Left renal pelvis (tissue), 4 donors: ENCODE results near the gene ABCA7. TPM values are rescaled to one million over a fixed set of nuclear protein-coding genes. Genes with fewer than 3 reads are reported as not detected.

Experiments
- DNase-seq, 4 donors: peaks; one replicate each; pipeline ENCODE4 v3.0.0-alpha.2; 2013; ENCODE audit warnings: low read depth in 4 of 4, low spot score in 3 of 4
- polyA plus RNA-seq, 4 donors: library from polyadenylated mRNA; unstranded; fragments of 120-200 nt; gene quantifications; one replicate each; pipeline ENCODE4 v1.2.1, GENCODE V29; 2013; ENCODE audit not compliant: insufficient read length in 4 of 4

The ABCA7 gene
- polyA plus RNA-seq, 4 donors, result 2.7 to 10.6 (median 7.7) TPM

- DNase-seq, result no peak
Observed at GRCh38 chr19:1003283-1003682, 36.6 kb upstream of the ABCA7 start.

DNA sequence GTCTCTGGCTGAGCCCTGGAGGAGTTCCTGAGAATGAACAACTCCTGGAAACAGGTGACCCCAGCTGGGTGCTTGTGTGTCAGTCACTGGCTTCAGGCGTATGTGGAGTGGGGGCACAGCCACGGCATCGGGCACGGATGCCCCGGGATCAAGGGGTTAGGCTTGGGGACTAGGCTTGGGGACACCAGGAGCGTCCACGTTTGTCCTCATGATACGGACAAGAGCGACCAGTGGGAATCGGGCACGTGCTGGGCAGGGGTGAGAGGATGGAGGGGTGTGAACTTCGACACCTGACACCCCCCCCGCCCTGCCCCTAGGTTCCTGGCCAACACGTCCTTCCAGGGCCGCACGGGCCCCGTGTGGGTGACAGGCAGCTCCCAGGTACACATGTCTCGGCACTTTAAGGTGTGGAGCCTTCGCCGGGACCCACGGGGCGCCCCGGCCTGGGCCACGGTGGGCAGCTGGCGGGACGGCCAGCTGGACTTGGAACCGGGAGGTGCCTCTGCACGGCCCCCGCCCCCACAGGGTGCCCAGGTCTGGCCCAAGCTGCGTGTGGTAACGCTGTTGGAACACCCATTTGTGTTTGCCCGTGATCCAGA is 35.6 kb upstream of the ABCA7 start:
- DNase-seq, result no peak

DNA sequence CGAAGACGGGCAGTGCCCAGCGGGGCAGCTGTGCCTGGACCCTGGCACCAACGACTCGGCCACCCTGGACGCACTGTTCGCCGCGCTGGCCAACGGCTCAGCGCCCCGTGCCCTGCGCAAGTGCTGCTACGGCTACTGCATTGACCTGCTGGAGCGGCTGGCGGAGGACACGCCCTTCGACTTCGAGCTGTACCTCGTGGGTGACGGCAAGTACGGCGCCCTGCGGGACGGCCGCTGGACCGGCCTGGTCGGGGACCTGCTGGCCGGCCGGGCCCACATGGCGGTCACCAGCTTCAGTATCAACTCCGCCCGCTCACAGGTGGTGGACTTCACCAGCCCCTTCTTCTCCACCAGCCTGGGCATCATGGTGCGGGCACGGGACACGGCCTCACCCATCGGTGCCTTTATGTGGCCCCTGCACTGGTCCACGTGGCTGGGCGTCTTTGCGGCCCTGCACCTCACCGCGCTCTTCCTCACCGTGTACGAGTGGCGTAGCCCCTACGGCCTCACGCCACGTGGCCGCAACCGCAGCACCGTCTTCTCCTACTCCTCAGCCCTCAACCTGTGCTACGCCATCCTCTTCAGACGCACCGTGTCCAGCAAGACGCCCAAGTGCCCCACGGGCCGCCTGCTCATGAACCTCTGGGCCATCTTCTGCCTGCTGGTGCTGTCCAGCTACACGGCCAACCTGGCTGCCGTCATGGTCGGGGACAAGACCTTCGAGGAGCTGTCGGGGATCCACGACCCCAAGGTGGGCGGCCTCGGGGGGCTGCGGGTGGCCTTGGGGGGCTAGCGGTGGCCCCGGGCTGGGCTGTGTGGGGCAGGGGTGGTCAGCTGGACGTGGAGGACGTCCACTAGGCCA is 34.9 kb upstream of the ABCA7 start:
- no peak for DNase-seq

- DNase-seq, result no peak
Observed at GRCh38 chr19:1006711-1007398, 33.1 kb upstream of the ABCA7 start.

DNA sequence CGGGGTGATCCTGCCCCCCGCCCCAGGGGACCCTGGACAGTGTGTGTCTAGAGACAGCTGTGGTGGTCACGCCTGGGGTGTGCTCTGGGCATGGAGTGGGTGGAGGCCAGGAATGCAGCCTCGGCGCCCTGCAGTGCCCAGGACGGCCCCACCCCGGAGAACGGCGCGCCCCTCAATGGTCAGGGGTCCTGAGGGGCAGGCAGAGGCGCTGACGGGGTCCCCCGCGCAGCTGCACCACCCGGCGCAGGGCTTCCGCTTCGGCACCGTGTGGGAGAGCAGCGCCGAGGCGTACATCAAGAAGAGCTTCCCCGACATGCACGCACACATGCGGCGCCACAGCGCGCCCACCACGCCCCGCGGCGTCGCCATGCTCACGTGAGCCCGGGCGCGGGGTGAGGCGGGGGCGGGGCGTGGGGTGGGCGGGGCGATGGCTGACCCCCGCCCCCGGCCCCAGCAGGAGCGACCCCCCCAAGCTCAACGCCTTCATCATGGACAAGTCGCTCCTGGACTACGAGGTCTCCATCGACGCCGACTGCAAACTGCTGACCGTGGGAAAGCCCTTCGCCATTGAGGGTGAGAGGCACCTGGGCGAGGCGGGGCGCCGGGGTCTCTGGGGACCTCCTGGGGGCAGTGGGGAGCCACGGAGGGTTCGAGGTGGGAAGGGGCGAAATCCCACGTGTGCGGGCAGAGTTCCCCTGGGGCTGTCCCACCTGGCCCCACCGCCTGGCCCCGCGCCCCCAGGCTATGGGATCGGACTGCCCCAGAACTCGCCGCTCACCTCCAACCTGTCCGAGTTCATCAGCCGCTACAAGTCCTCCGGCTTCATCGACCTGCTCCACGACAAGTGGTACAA is 32.3 kb upstream of the ABCA7 start:
- no peak for DNase-seq

DNA sequence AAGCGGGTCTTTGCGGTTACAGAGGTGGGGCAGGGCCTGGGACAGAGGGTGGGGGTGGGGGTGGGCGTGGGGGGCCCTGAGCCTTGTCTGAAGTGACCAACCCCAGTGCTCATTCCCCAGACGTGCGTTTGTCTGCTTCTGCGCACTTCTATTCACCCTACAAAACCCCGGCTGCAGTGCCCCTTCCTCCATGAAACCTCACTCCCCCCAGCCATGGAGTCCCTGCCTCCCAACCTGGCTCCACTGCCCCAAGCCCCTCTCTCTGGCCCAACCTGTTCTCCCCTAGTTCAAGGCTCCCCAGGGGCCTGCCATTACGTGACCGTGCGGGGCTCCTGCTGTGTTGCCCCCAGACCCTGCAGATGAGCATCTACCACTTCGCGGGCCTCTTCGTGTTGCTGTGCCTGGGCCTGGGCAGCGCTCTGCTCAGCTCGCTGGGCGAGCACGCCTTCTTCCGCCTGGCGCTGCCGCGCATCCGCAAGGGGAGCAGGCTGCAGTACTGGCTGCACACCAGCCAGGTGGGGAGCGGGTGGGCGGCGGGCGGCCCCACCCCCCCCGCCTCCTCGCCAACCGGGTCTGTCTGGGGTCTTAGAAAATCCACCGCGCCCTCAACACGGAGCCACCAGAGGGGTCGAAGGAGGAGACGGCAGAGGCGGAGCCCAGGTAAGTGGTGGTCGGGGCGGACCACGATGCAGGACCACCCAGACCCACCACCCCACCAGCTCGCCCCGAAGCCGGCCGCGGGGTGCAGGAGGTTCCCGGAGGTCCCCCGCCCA is 31.5 kb upstream of the ABCA7 start:
- DNase-seq, result no peak

DNA sequence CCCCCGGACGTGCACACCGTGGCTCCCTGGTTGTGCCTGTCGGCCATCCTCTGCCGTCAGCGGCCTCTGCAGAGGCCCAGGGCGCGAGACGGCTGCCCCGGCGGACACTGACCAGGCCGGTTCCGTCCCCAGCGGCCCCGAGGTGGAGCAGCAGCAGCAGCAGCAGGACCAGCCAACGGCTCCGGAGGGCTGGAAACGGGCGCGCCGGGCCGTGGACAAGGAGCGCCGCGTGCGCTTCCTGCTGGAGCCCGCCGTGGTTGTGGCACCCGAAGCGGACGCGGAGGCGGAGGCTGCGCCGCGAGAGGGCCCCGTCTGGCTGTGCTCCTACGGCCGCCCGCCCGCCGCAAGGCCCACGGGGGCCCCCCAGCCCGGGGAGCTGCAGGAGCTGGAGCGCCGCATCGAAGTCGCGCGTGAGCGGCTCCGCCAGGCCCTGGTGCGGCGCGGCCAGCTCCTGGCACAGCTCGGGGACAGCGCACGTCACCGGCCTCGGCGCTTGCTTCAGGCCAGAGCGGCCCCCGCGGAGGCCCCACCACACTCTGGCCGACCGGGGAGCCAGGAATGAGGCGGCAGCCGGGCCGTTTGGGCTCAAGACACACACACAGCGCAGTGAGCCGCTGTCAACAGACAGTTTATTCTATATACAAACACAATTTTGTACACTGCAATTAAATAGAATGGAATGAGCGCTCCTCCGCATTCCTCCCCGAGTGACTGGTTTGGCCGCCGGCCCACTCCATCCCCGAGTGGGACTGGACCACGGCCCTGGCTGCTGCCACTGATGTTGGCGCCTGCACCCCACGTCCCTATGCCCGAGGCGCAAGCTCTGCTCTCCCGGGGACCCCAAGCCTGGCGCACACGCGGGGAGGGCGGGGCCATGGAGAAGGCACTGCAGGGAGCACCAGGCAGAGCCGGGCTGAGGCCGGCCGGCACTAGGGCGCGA is 30.6 kb upstream of the ABCA7 start:
- DNase-seq, result no peak

DNA sequence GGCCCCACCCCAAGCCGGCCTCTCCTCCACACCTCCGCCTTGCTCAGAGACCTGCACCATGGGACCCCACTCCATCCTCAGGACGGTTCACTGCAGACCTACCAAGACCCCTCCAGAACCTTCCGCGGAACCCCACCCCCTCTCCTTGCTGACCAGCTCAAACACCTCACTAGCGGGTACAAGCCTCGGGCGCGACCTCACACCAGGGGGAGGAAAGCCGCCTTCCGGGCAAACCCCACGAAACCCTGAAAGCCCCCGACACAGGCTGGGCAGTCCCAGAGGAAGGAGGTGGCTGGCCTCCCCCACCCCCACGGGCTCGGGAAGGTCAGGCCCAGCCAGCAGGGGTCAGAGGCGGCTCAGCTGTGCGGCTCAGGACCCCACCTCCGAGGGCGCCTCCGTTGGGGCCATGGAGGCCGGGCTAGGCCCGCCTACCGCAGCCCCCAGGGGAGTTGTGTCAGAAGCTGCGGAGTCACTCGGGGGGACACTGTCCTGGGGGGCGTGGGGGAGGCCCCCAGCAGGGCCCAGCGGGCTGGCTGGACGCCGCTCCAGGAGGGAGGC is 29.8 kb upstream of the ABCA7 start:
- no peak for DNase-seq

GRCh38 chr19:1010586-1011510 is 29.1 kb upstream of the ABCA7 start:
- DNase-seq, result no peak

DNA sequence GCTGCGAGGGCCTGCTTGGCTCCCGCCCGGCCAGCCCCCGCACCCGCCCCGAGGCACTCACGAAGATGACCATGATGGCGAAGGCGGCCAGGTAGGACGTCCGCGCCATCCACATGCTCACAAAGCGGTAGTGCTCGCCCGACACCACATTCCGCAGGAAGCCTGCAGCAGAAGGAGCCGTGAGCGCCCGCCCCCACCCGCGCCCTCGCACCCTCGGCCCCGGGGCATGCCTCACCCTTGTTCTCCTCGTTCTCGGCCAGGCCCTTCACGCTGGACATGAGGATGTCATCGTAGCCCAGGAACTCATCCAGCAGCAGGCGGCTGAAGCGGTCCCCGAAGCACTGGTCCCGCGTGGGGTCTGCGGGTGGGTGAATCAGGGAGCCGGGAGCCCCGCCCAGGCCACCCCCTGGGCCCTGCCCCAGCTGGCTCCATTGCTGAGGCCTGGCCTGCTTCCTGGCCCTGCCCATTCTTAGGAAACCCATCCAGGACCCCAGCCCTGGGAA is 28.0 kb upstream of the ABCA7 start:
- no peak for DNase-seq

- no peak for DNase-seq
Observed at GRCh38 chr19:1012334-1012733, 27.6 kb upstream of the ABCA7 start.

DNA sequence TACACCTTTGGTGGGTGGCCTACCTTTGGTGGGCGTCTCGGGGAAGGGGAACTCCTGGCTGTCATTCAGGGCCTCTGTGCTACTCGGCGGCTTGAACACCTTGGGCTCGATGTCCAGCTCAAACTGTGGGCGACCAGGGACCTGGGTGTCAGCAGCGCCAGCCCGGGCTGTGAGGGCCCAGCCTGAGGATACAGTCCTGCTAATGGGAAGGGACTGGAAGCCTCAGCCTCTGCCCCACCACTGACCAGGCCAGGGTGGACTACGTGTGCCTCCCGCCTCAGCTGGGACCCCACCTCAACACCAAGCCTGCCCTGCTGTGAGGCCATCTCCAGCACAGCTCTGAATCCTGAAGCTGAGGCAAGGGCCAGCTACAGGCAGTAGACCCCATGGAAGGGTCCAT is 26.7 kb upstream of the ABCA7 start:
- DNase-seq, result no peak

GRCh38 chr19:1014161-1015060 is 25.5 kb upstream of the ABCA7 start:
- no peak for DNase-seq

GRCh38 chr19:1015061-1015781 is 24.7 kb upstream of the ABCA7 start:
- DNase-seq, result no peak

GRCh38 chr19:1015782-1016646 is 23.9 kb upstream of the ABCA7 start:
- no peak for DNase-seq
